IPS-20b (cell line): ENCODE results near the gene KLHL41.
"Not testable (repeated sequence)": the region's sequence is repeated elsewhere in the genome, so short reads cannot be mapped to it uniquely, and the experiment has no call there.

Experiments
- H3K27ac ChIP-seq: one replicate; pipeline ENCODE4 v1.5.1; 2013; ENCODE audit warnings: low read length
- H3K27me3 ChIP-seq: 2 replicates; pipeline ENCODE4 v1.6.1; 2013; ENCODE audit warnings: mild to moderate bottlenecking, low read length, inconsistent platforms; ENCODE audit not compliant: insufficient read depth
- H3K36me3 ChIP-seq: 2 replicates; pipeline ENCODE4 v1.6.1; 2013; ENCODE audit warnings: low read depth, mild to moderate bottlenecking, inconsistent platforms, low read length, moderate library complexity; ENCODE audit not compliant: insufficient read depth
- H3K4me1 ChIP-seq: 2 replicates; pipeline ENCODE4 v1.6.1; 2013; ENCODE audit warnings: mild to moderate bottlenecking, control low read depth, inconsistent platforms, low read length, moderate library complexity; ENCODE audit not compliant: insufficient read depth
- H3K4me3 ChIP-seq: 2 replicates; pipeline ENCODE4 v1.5.1; 2013; ENCODE audit warnings: mild to moderate bottlenecking, low read length, inconsistent platforms
- H3K9ac ChIP-seq: 2 replicates; pipeline ENCODE4 v1.6.1; 2013; ENCODE audit warnings: low read depth, mild to moderate bottlenecking, inconsistent platforms, low read length, moderate library complexity
- H3K9me3 ChIP-seq: 2 replicates; pipeline ENCODE4 v1.6.1; 2013; ENCODE audit warnings: mild to moderate bottlenecking, low read depth, low read length, inconsistent platforms; ENCODE audit not compliant: insufficient read depth

KLHL41 gene

GRCh38 chr2:169510496-169510895 lies 994 bp downstream of the KLHL41 start:
- H3K9me3 ChIP-seq, result no peaks in the 10 kb centered on the region

GRCh38 chr2:169511818-169512217 lies 2.3 kb downstream of the KLHL41 start:
- H3K36me3 ChIP-seq, result no peaks in the 10 kb centered on the region
- no peak overlapping the region for H3K27ac ChIP-seq
- peaks cover 7% of the 10 kb centered on the region; the same call in 1 of the 2 replicates for H3K4me1 ChIP-seq
- H3K9ac ChIP-seq, result no peak overlapping the region
- no peak overlapping the region for H3K4me3 ChIP-seq
- H3K9me3 ChIP-seq, result no peaks in the 10 kb centered on the region
- H3K27me3 ChIP-seq, result no peaks in the 10 kb centered on the region

More at GRCh38 chr2:169510496-169510895, 994 bp downstream of the KLHL41 start:
- no peaks in the 10 kb centered on the region for H3K36me3 ChIP-seq
- no peak overlapping the region for H3K9ac ChIP-seq
- no peak overlapping the region for H3K27ac ChIP-seq
- H3K4me3 ChIP-seq, result no peak overlapping the region
- H3K4me1 ChIP-seq, result peaks cover 7% of the 10 kb centered on the region; the same call in 1 of the 2 replicates
- no peaks in the 10 kb centered on the region for H3K27me3 ChIP-seq

GRCh38 chr2:169512525-169512924 lies 3.0 kb downstream of the KLHL41 start:
- Histone ChIP-seq H3K4me3 (no peak overlapping the region), H3K27ac (no peak overlapping the region)

GRCh38 chr2:169513094-169513493 lies 3.6 kb downstream of the KLHL41 start:
- Histone ChIP-seq H3K27ac (no peak overlapping the region), H3K36me3 (no peaks in the 10 kb centered on the region), H3K4me1 (peaks cover 7% of the 10 kb centered on the region; the same call in 1 of the 2 replicates), H3K9me3 (no peaks in the 10 kb centered on the region), H3K9ac (no peak overlapping the region), H3K27me3 (no peaks in the 10 kb centered on the region), H3K4me3 (no peak overlapping the region)

More at GRCh38 chr2:169512525-169512924, 3.0 kb downstream of the KLHL41 start:
- no peak overlapping the region for H3K9ac ChIP-seq
- no peaks in the 10 kb centered on the region for H3K27me3 ChIP-seq
- H3K36me3 ChIP-seq, result no peaks in the 10 kb centered on the region
- peaks cover 7% of the 10 kb centered on the region; the same call in 1 of the 2 replicates for H3K4me1 ChIP-seq
- no peaks in the 10 kb centered on the region for H3K9me3 ChIP-seq

GRCh38 chr2:169513926-169514325 lies 4.4 kb downstream of the KLHL41 start:
- Histone ChIP-seq H3K4me1 (peaks cover 7% of the 10 kb centered on the region; the same call in 1 of the 2 replicates), H3K9me3 (no peaks in the 10 kb centered on the region), H3K27me3 (no peaks in the 10 kb centered on the region), H3K9ac (no peak overlapping the region), H3K36me3 (no peaks in the 10 kb centered on the region), H3K4me3 (no peak overlapping the region), H3K27ac (no peak overlapping the region)

- not testable (repeated sequence) for H3K9ac ChIP-seq, H3K4me3 ChIP-seq, H3K27me3 ChIP-seq
These were observed 5.3 kb downstream of the KLHL41 start for GRCh38 chr2:169514758-169515157.

GRCh38 chr2:169516488-169516995 lies 7.0 kb downstream of the KLHL41 start:
- H3K4me3 ChIP-seq, H3K36me3 ChIP-seq, H3K27me3 ChIP-seq, H3K4me1 ChIP-seq, H3K9ac ChIP-seq, H3K27ac ChIP-seq, H3K9me3 ChIP-seq: not testable (repeated sequence)

More at GRCh38 chr2:169514758-169515157, 5.3 kb downstream of the KLHL41 start:
- not testable (repeated sequence) for H3K9me3 ChIP-seq, H3K4me1 ChIP-seq, H3K36me3 ChIP-seq, H3K27ac ChIP-seq

- no peak overlapping the region for H3K27ac ChIP-seq
- no peaks in the 10 kb centered on the region for H3K4me1 ChIP-seq
- no peaks in the 10 kb centered on the region for H3K27me3 ChIP-seq
- no peaks in the 10 kb centered on the region for H3K9me3 ChIP-seq
- no peak overlapping the region for H3K9ac ChIP-seq
- no peaks in the 10 kb centered on the region for H3K36me3 ChIP-seq
- no peak overlapping the region for H3K4me3 ChIP-seq
These were observed 11.4 kb downstream of the KLHL41 start for GRCh38 chr2:169520896-169521295.

- Histone ChIP-seq H3K27ac (no peak overlapping the region), H3K27me3 (no peaks in the 10 kb centered on the region), H3K4me3 (no peak overlapping the region), H3K36me3 (peaks cover 6% of the 10 kb centered on the region; the same call in 1 of the 2 replicates), H3K4me1 (no peaks in the 10 kb centered on the region), H3K9me3 (no peaks in the 10 kb centered on the region), H3K9ac (no peak overlapping the region)
These were observed 14.2 kb downstream of the KLHL41 start for GRCh38 chr2:169523681-169524080.

- H3K9ac ChIP-seq, result no peak overlapping the region
- H3K36me3 ChIP-seq, result peaks cover 17% of the 10 kb centered on the region
- H3K27ac ChIP-seq, result no peak overlapping the region
- H3K4me1 ChIP-seq, result no peaks in the 10 kb centered on the region
- no peaks in the 10 kb centered on the region for H3K9me3 ChIP-seq
- no peak overlapping the region for H3K4me3 ChIP-seq
- H3K27me3 ChIP-seq, result no peaks in the 10 kb centered on the region
These were observed 15.9 kb downstream of the KLHL41 start for GRCh38 chr2:169525434-169525833.

- no peaks in the 10 kb centered on the region for H3K27me3 ChIP-seq
- H3K4me3 ChIP-seq, result no peak overlapping the region
- H3K9ac ChIP-seq, result no peak overlapping the region
These were observed 16.9 kb downstream of the KLHL41 start for GRCh38 chr2:169526451-169526850.

GRCh38 chr2:169528271-169528701 lies 18.8 kb downstream of the KLHL41 start:
- Histone ChIP-seq H3K9ac (no peak overlapping the region), H3K36me3 (peaks cover 33% of the 10 kb centered on the region), H3K4me1 (no peaks in the 10 kb centered on the region), H3K9me3 (no peaks in the 10 kb centered on the region), H3K4me3 (no peak overlapping the region), H3K27me3 (no peaks in the 10 kb centered on the region), H3K27ac (no peak overlapping the region)

More at GRCh38 chr2:169526451-169526850, 16.9 kb downstream of the KLHL41 start:
- no peaks in the 10 kb centered on the region for H3K4me1 ChIP-seq
- peaks cover 27% of the 10 kb centered on the region for H3K36me3 ChIP-seq
- H3K9me3 ChIP-seq, result no peaks in the 10 kb centered on the region
- H3K27ac ChIP-seq, result no peak overlapping the region
